ENCODE data around the gene NME9.

Gene NME9

DNA sequence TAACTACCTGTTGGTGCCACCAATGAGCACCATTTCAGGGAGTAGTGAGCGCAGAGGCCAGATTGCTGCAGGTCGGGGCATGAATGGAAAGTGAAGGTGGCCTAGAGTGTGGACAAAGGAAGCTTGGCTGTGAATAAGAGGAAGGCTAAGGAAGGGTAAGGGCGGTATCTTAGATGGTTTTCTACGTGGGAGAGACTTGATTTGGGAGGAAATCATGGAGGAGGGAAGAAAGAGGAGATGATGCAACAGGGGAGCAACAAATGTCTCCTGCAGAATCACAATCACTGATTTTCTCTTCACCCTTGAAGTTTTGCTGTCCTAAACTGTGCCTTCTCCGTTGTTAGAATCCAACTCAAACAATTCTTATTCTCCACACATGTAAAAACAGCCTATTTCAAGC, 21.8 kb downstream of the NME9 start:
- H3K4me1 ChIP-seq (ENCODE audit: control insufficient read depth, insufficient read depth, low read length): no peaks in the 10 kb centered on the region
- H3K4me3 ChIP-seq (ENCODE audit: low read depth, low read length): no peak overlapping the region
- 0 out of 2 replicates have a peak, but pooled peaks cover 10% of the 10 kb centered on the region for H3K9me3 ChIP-seq (ENCODE audit: control insufficient read depth, insufficient read depth, low read length)
- H3K36me3 ChIP-seq (ENCODE audit: control insufficient read depth, insufficient read depth, low read length): no peaks in the 10 kb centered on the region
- H3K27ac ChIP-seq (ENCODE audit: low read depth, low read length): no peak overlapping the region
- H3K9ac ChIP-seq (ENCODE audit: low read depth, low read length): no peak overlapping the region
- no peaks in the 10 kb centered on the region for H3K27me3 ChIP-seq (ENCODE audit: control insufficient read depth, insufficient read depth, low read length)

GRCh38 chr3:138303474-138303873, 26.2 kb downstream of the NME9 start:
- Histone ChIP-seq H3K4me3 (ENCODE audit: low read depth, low read length) (no peak overlapping the region), H3K4me1 (ENCODE audit: control insufficient read depth, insufficient read depth, low read length) (no peaks in the 10 kb centered on the region), H3K9me3 (ENCODE audit: control insufficient read depth, insufficient read depth, low read length) (0 out of 2 replicates have a peak, but pooled peaks cover 6% of the 10 kb centered on the region), H3K9ac (ENCODE audit: low read depth, low read length) (no peak overlapping the region), H3K36me3 (ENCODE audit: control insufficient read depth, insufficient read depth, low read length) (peaks cover 4% of the 10 kb centered on the region; the same call in 1 of the 2 replicates), H3K27me3 (ENCODE audit: control insufficient read depth, insufficient read depth, low read length) (no peaks in the 10 kb centered on the region), H3K27ac (ENCODE audit: low read depth, low read length) (no peak overlapping the region)

DNA sequence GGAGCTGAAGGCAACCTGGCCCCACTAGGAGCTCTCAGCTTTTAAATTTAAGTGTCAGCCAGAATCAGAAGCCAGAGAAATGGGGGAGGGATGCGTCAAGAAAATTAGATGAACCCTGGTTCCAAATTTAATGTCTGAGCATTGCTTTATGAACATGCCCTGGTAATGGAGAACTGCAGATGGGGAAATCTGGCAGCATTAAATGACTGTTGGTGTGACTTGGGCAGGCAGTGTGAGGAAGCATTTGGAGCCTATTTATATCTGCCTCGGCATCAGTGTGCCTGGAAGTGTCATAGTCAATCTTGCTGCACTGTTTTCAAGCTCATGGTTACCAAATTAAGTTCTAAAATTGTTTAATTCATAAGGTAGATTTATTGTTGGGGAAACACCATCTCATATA, 29.0 kb downstream of the NME9 start:
- no peak overlapping the region for H3K4me3 ChIP-seq (ENCODE audit: low read depth, low read length)
- peaks cover 25% of the 10 kb centered on the region for H3K36me3 ChIP-seq (ENCODE audit: control insufficient read depth, insufficient read depth, low read length)
- no peak overlapping the region for H3K27ac ChIP-seq (ENCODE audit: low read depth, low read length)
- no peak overlapping the region for H3K9ac ChIP-seq (ENCODE audit: low read depth, low read length)
- H3K4me1 ChIP-seq (ENCODE audit: control insufficient read depth, insufficient read depth, low read length): no peaks in the 10 kb centered on the region
- H3K9me3 ChIP-seq (ENCODE audit: control insufficient read depth, insufficient read depth, low read length): no peaks in the 10 kb centered on the region
- no peaks in the 10 kb centered on the region for H3K27me3 ChIP-seq (ENCODE audit: control insufficient read depth, insufficient read depth, low read length)

DNA sequence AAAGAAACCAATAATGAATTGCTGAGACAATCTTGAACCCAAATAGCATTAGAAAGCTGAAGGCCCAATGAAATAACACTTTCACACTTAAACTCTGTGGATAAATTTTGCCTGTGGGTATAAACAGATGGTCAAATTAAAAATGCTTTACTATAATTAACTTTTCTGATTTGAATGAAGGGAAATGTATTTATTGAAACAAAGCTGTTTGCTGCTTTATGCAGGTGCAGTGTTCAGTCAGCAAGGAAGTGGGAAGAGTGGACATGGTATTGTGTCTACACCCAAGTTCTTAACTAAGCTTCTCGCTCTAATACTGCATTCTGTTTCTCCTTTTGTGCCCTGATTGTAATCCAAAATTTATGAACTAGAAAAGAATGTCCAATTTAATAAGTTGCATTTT, 31.8 kb downstream of the NME9 start:
- Histone ChIP-seq H3K36me3 (ENCODE audit: control insufficient read depth, insufficient read depth, low read length) (peaks cover 47% of the 10 kb centered on the region), H3K27me3 (ENCODE audit: control insufficient read depth, insufficient read depth, low read length) (no peaks in the 10 kb centered on the region), H3K9me3 (ENCODE audit: control insufficient read depth, insufficient read depth, low read length) (no peaks in the 10 kb centered on the region), H3K4me1 (ENCODE audit: control insufficient read depth, insufficient read depth, low read length) (no peaks in the 10 kb centered on the region), H3K27ac (ENCODE audit: low read depth, low read length) (no peak overlapping the region), H3K4me3 (ENCODE audit: low read depth, low read length) (no peak overlapping the region), H3K9ac (ENCODE audit: low read depth, low read length) (no peak overlapping the region)

GRCh38 chr3:138297059-138297607, 32.5 kb downstream of the NME9 start:
- H3K4me1 ChIP-seq (ENCODE audit: control insufficient read depth, insufficient read depth, low read length): no peaks in the 10 kb centered on the region
- no peaks in the 10 kb centered on the region for H3K27me3 ChIP-seq (ENCODE audit: control insufficient read depth, insufficient read depth, low read length)
- H3K36me3 ChIP-seq (ENCODE audit: control insufficient read depth, insufficient read depth, low read length): peaks cover 54% of the 10 kb centered on the region
- H3K4me3 ChIP-seq (ENCODE audit: low read depth, low read length): no peak overlapping the region
- no peaks in the 10 kb centered on the region for H3K9me3 ChIP-seq (ENCODE audit: control insufficient read depth, insufficient read depth, low read length)
- no peak overlapping the region for H3K9ac ChIP-seq (ENCODE audit: low read depth, low read length)
- no peak overlapping the region for H3K27ac ChIP-seq (ENCODE audit: low read depth, low read length)

- no peaks in the 10 kb centered on the region for H3K4me1 ChIP-seq (ENCODE audit: control insufficient read depth, insufficient read depth, low read length)
- no peak overlapping the region for H3K4me3 ChIP-seq (ENCODE audit: low read depth, low read length)
- peaks cover 55% of the 10 kb centered on the region for H3K36me3 ChIP-seq (ENCODE audit: control insufficient read depth, insufficient read depth, low read length)
- no peak overlapping the region for H3K27ac ChIP-seq (ENCODE audit: low read depth, low read length)
- H3K9ac ChIP-seq (ENCODE audit: low read depth, low read length): no peak overlapping the region
- no peaks in the 10 kb centered on the region for H3K9me3 ChIP-seq (ENCODE audit: control insufficient read depth, insufficient read depth, low read length)
- H3K27me3 ChIP-seq (ENCODE audit: control insufficient read depth, insufficient read depth, low read length): no peaks in the 10 kb centered on the region
Measured at GRCh38 chr3:138296639-138297038, 33.0 kb downstream of the NME9 start.

DNA sequence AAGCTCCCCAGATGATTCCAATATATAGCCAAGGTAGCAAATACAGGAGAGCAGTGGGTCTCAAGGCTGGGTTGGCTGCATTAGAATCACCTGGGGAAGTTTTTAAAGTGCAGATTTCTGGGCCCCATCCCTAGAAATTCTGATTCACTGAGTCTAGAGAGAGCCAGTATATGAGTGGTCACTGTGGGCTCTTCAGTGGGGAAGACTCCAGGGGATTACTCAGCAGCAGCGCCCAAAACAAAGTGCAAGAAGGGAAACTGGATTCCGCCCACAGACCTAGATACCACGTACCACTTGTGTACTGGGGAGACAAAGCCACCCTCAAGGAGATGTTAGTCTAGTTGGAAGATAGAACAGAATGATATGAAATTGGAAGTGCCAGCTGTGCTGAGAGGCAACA, 40.0 kb downstream of the NME9 start:
- H3K36me3 ChIP-seq (ENCODE audit: control insufficient read depth, insufficient read depth, low read length): peaks cover 78% of the 10 kb centered on the region
- no peak overlapping the region for H3K9ac ChIP-seq (ENCODE audit: low read depth, low read length)
- H3K9me3 ChIP-seq (ENCODE audit: control insufficient read depth, insufficient read depth, low read length): no peaks in the 10 kb centered on the region
- H3K27ac ChIP-seq (ENCODE audit: low read depth, low read length): no peak overlapping the region
- H3K4me3 ChIP-seq (ENCODE audit: low read depth, low read length): no peak overlapping the region
- H3K27me3 ChIP-seq (ENCODE audit: control insufficient read depth, insufficient read depth, low read length): no peaks in the 10 kb centered on the region
- H3K4me1 ChIP-seq (ENCODE audit: control insufficient read depth, insufficient read depth, low read length): no peaks in the 10 kb centered on the region

DNA sequence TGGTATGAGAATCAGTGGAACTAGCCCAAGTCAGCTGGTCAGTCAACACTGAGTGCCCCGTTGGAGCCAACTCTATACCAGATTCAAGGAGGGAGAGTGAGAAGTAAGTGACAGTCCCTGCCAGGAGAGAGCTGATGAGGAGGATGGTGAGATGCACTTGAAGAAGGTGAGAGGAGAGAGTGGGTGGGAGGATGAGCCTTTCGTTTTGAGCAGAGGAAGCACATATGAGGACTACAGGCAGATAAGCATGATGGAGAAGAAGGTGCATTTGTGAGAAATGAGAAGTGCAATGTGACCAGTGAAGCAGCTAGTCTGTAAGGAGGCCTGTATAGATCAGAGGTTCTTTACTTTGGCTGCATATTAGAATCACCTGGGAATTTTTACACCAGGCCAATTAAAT, 40.4 kb downstream of the NME9 start:
- Histone ChIP-seq H3K27ac (ENCODE audit: low read depth, low read length) (no peak overlapping the region), H3K9ac (ENCODE audit: low read depth, low read length) (no peak overlapping the region), H3K27me3 (ENCODE audit: control insufficient read depth, insufficient read depth, low read length) (no peaks in the 10 kb centered on the region), H3K4me3 (ENCODE audit: low read depth, low read length) (no peak overlapping the region), H3K9me3 (ENCODE audit: control insufficient read depth, insufficient read depth, low read length) (no peaks in the 10 kb centered on the region), H3K4me1 (ENCODE audit: control insufficient read depth, insufficient read depth, low read length) (no peaks in the 10 kb centered on the region), H3K36me3 (ENCODE audit: control insufficient read depth, insufficient read depth, low read length) (peaks cover 80% of the 10 kb centered on the region)

DNA sequence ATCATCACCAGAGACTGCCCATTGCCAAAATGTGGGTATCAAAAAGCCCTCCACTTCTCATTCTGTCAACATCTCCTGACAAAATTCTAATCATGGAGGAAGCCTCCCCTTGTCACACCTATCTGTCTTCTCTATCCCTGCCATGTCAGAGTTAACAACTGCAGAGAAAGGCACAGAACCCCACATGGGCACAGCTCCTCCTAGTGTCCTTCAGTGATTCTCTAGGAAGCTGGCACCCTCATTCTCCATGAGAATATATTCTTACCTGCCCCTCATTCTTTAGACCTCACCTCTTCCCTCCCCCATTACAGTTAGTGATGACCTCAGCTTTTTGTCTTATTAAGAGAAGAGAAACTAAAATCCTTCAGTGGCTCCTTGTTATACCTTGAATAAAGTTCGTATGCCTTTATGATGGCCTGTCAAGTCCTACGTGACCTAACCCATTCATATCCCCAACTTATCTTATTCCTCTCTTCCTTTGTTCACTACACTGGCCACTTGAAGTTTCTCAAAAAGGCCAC, 44.6 kb downstream of the NME9 start:
- H3K27ac ChIP-seq (ENCODE audit: low read depth, low read length): no peak overlapping the region
- peaks cover 47% of the 10 kb centered on the region for H3K36me3 ChIP-seq (ENCODE audit: control insufficient read depth, insufficient read depth, low read length)
- H3K9ac ChIP-seq (ENCODE audit: low read depth, low read length): no peak overlapping the region
- H3K9me3 ChIP-seq (ENCODE audit: control insufficient read depth, insufficient read depth, low read length): no peaks in the 10 kb centered on the region
- no peak overlapping the region for H3K4me3 ChIP-seq (ENCODE audit: low read depth, low read length)
- H3K27me3 ChIP-seq (ENCODE audit: control insufficient read depth, insufficient read depth, low read length): no peaks in the 10 kb centered on the region
- H3K4me1 ChIP-seq (ENCODE audit: control insufficient read depth, insufficient read depth, low read length): no peaks in the 10 kb centered on the region

DNA sequence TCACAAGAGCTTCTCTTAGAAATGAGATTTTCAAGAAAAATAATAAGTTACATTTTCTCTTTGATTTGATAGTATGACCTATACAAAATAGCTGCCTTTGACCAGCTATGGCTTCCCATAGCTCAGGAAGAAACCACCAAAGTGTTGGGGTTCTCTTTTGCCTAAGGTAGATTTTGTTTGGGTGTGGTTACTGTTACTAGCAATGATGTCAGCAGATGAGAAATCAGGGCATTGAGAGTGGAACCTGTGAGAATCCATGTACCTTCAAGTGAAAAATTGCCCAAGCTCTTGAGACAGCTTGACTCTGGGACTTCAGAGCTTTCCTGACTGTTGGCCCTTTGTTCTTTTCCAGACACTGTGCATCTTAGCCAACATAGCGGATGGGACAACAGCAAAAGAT, 45.6 kb downstream of the NME9 start:
- no peaks in the 10 kb centered on the region for H3K27me3 ChIP-seq (ENCODE audit: control insufficient read depth, insufficient read depth, low read length)
- no peak overlapping the region for H3K27ac ChIP-seq (ENCODE audit: low read depth, low read length)
- no peaks in the 10 kb centered on the region for H3K4me1 ChIP-seq (ENCODE audit: control insufficient read depth, insufficient read depth, low read length)
- no peaks in the 10 kb centered on the region for H3K9me3 ChIP-seq (ENCODE audit: control insufficient read depth, insufficient read depth, low read length)
- H3K9ac ChIP-seq (ENCODE audit: low read depth, low read length): no peak overlapping the region
- peaks cover 38% of the 10 kb centered on the region for H3K36me3 ChIP-seq (ENCODE audit: control insufficient read depth, insufficient read depth, low read length)
- H3K4me3 ChIP-seq (ENCODE audit: low read depth, low read length): no peak overlapping the region

- H3K36me3 ChIP-seq (ENCODE audit: control insufficient read depth, insufficient read depth, low read length): peaks cover 29% of the 10 kb centered on the region
- no peak overlapping the region for H3K27ac ChIP-seq (ENCODE audit: low read depth, low read length)
- no peaks in the 10 kb centered on the region for H3K9me3 ChIP-seq (ENCODE audit: control insufficient read depth, insufficient read depth, low read length)
- no peak overlapping the region for H3K4me3 ChIP-seq (ENCODE audit: low read depth, low read length)
- H3K27me3 ChIP-seq (ENCODE audit: control insufficient read depth, insufficient read depth, low read length): no peaks in the 10 kb centered on the region
- no peaks in the 10 kb centered on the region for H3K4me1 ChIP-seq (ENCODE audit: control insufficient read depth, insufficient read depth, low read length)
- H3K9ac ChIP-seq (ENCODE audit: low read depth, low read length): no peak overlapping the region
Measured at GRCh38 chr3:138282836-138283235, 46.8 kb downstream of the NME9 start.
